ENCODE data around the gene RBMS2.
"Not testable (repeated sequence)": the region's sequence is repeated elsewhere in the genome, so short reads cannot be mapped to it uniquely, and the experiment has no call there.

DNA sequence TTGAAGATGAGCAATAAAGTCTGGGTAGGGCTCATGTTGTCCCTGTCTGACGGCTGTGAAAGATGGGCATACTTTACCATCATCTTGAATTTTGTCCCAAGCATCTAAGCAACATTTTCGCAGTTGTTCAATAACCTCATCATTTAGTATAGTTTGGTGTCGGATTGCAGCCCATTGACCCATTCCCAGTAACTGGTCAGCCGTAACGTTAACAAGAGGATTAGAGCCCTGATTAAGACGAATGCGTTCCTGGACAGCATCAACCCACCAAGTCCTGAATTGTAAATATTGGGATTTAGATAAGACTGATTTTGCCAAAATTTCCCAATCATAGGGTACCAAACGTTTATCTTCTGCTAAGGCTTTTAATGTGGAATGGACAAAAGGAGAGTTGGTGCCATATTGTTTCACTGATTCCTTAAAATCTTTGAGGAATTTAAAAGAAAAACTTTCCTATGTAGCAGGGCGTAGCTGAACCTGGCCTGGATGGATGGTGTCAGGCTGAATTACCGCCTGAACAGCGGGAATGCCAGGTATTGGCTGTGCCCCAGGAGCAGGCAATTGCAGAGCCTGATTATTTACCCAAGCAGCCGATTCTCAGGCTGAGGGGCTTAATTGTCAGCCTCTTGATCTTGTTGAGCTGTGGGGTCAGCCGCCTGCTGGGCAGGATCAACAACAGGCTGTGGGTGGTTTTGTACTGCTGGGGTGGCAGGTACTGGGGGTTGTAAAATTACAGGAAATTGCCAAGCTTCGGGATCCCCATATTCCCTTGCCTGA lies 23.3 kb upstream of the RBMS2 start:
- TF ChIP-seq, protein P1, sequence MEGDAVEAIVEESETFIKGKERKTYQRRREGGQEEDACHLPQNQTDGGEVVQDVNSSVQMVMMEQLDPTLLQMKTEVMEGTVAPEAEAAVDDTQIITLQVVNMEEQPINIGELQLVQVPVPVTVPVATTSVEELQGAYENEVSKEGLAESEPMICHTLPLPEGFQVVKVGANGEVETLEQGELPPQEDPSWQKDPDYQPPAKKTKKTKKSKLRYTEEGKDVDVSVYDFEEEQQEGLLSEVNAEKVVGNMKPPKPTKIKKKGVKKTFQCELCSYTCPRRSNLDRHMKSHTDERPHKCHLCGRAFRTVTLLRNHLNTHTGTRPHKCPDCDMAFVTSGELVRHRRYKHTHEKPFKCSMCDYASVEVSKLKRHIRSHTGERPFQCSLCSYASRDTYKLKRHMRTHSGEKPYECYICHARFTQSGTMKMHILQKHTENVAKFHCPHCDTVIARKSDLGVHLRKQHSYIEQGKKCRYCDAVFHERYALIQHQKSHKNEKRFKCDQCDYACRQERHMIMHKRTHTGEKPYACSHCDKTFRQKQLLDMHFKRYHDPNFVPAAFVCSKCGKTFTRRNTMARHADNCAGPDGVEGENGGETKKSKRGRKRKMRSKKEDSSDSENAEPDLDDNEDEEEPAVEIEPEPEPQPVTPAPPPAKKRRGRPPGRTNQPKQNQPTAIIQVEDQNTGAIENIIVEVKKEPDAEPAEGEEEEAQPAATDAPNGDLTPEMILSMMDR (IDR thresholded peaks at IDR 0.05) = not testable (repeated sequence)
- TF ChIP-seq POLR2A (IDR thresholded peaks at IDR 0.05) = not testable (repeated sequence)

All from uterus (tissue), 2 donors.